ENCODE results near the gene CACNB3. TPM values are rescaled to one million over a fixed set of nuclear protein-coding genes. Genes with fewer than 3 reads are reported as not detected.

The CACNB3 gene
- total RNA-seq, 1 experiment from 2014 or later: 7.0 TPM

DNA sequence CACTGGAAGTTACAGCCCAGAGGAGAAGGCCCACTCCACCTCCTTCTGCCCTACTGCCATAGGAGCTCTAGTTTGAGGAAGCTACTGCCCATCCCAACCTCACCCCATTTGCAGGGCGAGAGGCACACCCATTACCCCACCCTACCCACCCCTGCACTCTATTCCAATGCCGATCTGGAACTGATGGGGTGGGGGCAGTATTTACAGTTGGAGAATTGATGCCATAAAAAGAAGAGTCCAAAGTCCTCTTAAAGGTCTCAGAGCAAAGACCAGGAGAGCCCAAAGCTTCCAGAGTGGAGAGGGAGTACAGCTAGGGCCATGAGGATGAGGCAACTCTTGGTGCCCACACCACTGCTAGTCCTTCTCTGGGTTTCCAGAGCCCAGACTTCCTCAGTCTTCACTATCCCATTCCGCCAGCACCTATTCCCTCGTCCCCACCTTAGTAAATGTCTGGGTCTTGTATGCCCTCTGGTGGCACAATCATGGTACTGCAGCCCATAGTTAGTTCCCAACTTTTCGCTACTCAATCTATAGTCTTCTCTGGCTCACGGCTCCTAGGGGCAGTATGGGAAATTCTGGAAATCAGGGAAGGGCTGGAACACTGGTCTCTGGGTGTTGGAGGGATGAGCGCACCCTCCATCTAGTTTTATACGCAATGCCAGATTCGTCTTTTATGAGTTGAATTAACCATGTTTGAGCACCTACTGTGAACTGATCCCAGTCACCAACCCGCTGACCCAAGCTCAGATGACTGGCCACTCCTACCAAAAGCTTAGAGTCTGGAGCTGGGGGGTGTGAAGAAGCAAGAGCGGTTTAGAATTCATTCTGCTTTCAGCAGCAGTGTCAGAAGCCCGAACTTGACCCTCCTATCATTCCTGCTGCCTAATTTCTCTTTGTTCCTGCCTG, 22.5 kb upstream of the CACNB3 start:
- H3K9me3 Mint-ChIP-seq (ENCODE audit: unreplicated experiment): no peaks in the 10 kb centered on the region
- peak; percentile 86 for DNase-seq (ENCODE audit: unreplicated experiment)
- ChIA-PET CTCF (interaction anchor here (0.5 to 11.1 kb wide), 31 partner anchors 8 to 256 kb away, joined by 3 to 241 read pairs (median 6); partner anchors contain the start of gene DDX23), POLR2A (interaction anchor here (0.6 to 3.5 kb wide), 7 partner anchors 11 to 814 kb away, joined by 3 to 31 read pairs (median 4); partner anchors contain the start of gene CCNT1)
- peaks cover 9% of the 10 kb centered on the region for H3K4me1 Mint-ChIP-seq (ENCODE audit: insufficient read depth, unreplicated experiment)
- H3K27me3 Mint-ChIP-seq (ENCODE audit: insufficient read depth, unreplicated experiment): no peaks in the 10 kb centered on the region
- no peak overlapping the region for H3K4me3 Mint-ChIP-seq (ENCODE audit: unreplicated experiment)
- no peaks in the 10 kb centered on the region for H3K36me3 Mint-ChIP-seq (ENCODE audit: insufficient read depth, unreplicated experiment)
- no TSS peak for BruUV-seq (replicated peaks)
- H3K27ac Mint-ChIP-seq (ENCODE audit: low read depth, unreplicated experiment): no peak overlapping the region
- intact Hi-C loops (cut with micrococcal nuclease): loop anchor here (1.0 to 2.0 kb wide), 2 partner anchors 43 to 253 kb away; no protein-coding TSS in a partner anchor
- TF ChIP-seq, protein P1, sequence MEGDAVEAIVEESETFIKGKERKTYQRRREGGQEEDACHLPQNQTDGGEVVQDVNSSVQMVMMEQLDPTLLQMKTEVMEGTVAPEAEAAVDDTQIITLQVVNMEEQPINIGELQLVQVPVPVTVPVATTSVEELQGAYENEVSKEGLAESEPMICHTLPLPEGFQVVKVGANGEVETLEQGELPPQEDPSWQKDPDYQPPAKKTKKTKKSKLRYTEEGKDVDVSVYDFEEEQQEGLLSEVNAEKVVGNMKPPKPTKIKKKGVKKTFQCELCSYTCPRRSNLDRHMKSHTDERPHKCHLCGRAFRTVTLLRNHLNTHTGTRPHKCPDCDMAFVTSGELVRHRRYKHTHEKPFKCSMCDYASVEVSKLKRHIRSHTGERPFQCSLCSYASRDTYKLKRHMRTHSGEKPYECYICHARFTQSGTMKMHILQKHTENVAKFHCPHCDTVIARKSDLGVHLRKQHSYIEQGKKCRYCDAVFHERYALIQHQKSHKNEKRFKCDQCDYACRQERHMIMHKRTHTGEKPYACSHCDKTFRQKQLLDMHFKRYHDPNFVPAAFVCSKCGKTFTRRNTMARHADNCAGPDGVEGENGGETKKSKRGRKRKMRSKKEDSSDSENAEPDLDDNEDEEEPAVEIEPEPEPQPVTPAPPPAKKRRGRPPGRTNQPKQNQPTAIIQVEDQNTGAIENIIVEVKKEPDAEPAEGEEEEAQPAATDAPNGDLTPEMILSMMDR (IDR thresholded peaks at IDR 0.05; ENCODE audit: unreplicated experiment): peak; percentile 88

DNA sequence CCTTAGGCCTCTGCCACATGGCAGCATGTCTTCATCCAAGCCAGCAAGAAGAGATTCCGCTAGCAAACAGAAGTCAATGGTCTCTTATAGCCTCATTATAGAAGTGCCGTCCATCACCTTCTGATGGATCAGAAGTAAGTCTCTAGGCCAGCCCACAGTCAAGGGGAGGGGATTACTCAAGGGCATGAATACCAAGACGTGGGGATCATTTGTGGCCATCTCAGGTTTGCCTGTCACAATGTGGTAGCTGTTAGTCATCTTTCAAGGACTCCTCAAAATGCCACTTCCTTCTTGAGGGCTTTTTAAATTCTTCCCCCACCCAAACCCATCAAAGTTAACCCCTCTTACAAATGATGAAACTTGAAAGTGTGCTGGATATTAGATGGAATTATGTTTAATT, 21.3 kb upstream of the CACNB3 start:
- ChIA-PET CTCF (interaction anchor here (0.6 to 11.1 kb wide), 15 partner anchors 9 to 204 kb away, joined by 3 to 241 read pairs (median 6); no protein-coding TSS in a partner anchor), POLR2A (interaction anchor here (1.0 to 3.5 kb wide), 3 partner anchors 18 to 59 kb away, joined by 3 to 31 read pairs (median 4); no protein-coding TSS in a partner anchor)
- Mint-ChIP-seq H3K36me3 (ENCODE audit: insufficient read depth, unreplicated experiment) (no peaks in the 10 kb centered on the region), H3K9me3 (ENCODE audit: unreplicated experiment) (no peaks in the 10 kb centered on the region), H3K27me3 (ENCODE audit: insufficient read depth, unreplicated experiment) (no peaks in the 10 kb centered on the region), H3K4me1 (ENCODE audit: insufficient read depth, unreplicated experiment) (peaks cover 9% of the 10 kb centered on the region), H3K27ac (ENCODE audit: low read depth, unreplicated experiment) (no peak overlapping the region), H3K4me3 (ENCODE audit: unreplicated experiment) (no peak overlapping the region)
- DNase-seq (ENCODE audit: unreplicated experiment): no peak
- TF ChIP-seq, protein P1 (IDR thresholded peaks at IDR 0.05; ENCODE audit: unreplicated experiment): no peak
- intact Hi-C loops (cut with micrococcal nuclease): loop anchor here (2.0 kb wide), 1 partner anchor 254 kb away; no protein-coding TSS in a partner anchor
- no TSS peak for BruUV-seq (replicated peaks)

- CTCF ChIA-PET: interaction anchor here (2.9 to 11.1 kb wide), 2 partner anchors 14 to 48 kb away, joined by 16 to 241 read pairs; no protein-coding TSS in a partner anchor
- H3K9me3 Mint-ChIP-seq (ENCODE audit: unreplicated experiment): no peaks in the 10 kb centered on the region
Measured at GRCh38 chr12:48800457-48800856, 17.8 kb upstream of the CACNB3 start.

More at GRCh38 chr12:48800457-48800856, 17.8 kb upstream of the CACNB3 start:
- Mint-ChIP-seq H3K4me1 (ENCODE audit: insufficient read depth, unreplicated experiment) (no peaks in the 10 kb centered on the region), H3K27me3 (ENCODE audit: insufficient read depth, unreplicated experiment) (no peaks in the 10 kb centered on the region), H3K4me3 (ENCODE audit: unreplicated experiment) (no peak overlapping the region), H3K36me3 (ENCODE audit: insufficient read depth, unreplicated experiment) (no peaks in the 10 kb centered on the region), H3K27ac (ENCODE audit: low read depth, unreplicated experiment) (no peak overlapping the region)
- no peak for DNase-seq (ENCODE audit: unreplicated experiment)
- POLR2A ChIA-PET: no interaction called here
- intact Hi-C loops (cut with micrococcal nuclease): no loop called here
- no TSS peak for BruUV-seq (replicated peaks)
- TF ChIP-seq, protein P1 (IDR thresholded peaks at IDR 0.05; ENCODE audit: unreplicated experiment): no peak

Measured in MCF 10A (cell line).